GM12801 (cell line): ENCODE data around the gene MPV17.

Source experiments
- CTCF ChIP-seq: IDR thresholded peaks from one replicate; pipeline ENCODE4 v1.5.1; 2011; ENCODE audit warnings: control low read depth; ENCODE audit not compliant: insufficient read length; ENCODE audit errors: extremely low read depth

MPV17 gene

GRCh38 chr2:27282892-27283291 is 40.0 kb downstream of the MPV17 start:
- no peak for TF ChIP-seq CTCF

- no peak for TF ChIP-seq CTCF
Observed at GRCh38 chr2:27281855-27282559, 40.9 kb downstream of the MPV17 start, which contains the start of gene TRIM54. Gene TRIM54, plus strand, starts transcription at chr2:27282429. Its CDS starts 303 bp downstream, at chr2:27282732.

GRCh38 chr2:27281442-27281841 is 41.5 kb downstream of the MPV17 start:
- TF ChIP-seq CTCF: no peak

- no peak for TF ChIP-seq CTCF
Observed at GRCh38 chr2:27280826-27281225, 42.1 kb downstream of the MPV17 start.

GRCh38 chr2:27278010-27278409 is 44.9 kb downstream of the MPV17 start:
- TF ChIP-seq CTCF: no peak

GRCh38 chr2:27275211-27276150 is 47.4 kb downstream of the MPV17 start, which contains the start of gene DNAJC5G:
Gene DNAJC5G, plus strand, starts transcription at chr2:27275433. Its CDS starts 1,296 bp downstream, at chr2:27276729.
- no peak for TF ChIP-seq CTCF

- TF ChIP-seq CTCF: no peak
Observed at GRCh38 chr2:27271631-27272340, 51.1 kb downstream of the MPV17 start.
